RWPE2 (cell line): ENCODE measurements around the gene IL21.

Experiments used
- ATAC-seq: fragments of 200-7000 bp; cut with Tn5 transposase; 3 replicates; pipeline ENCODE4 v1.9.1; 2021; ENCODE audit warnings: low read depth
- DNase-seq: peaks from one replicate; pipeline ENCODE4 v3.0.0-alpha.2; 2020; ENCODE audit warnings: low spot score
- H3K27ac ChIP-seq: fragments of 450-650 bp; 2 replicates; pipeline ENCODE4 v1.5.1; 2017; ENCODE audit warnings: mild to moderate bottlenecking; ENCODE audit not compliant: poor library complexity, severe bottlenecking
- H3K27me3 ChIP-seq: fragments of 250-450 bp; sonication (Bioruptor Pico); 2 replicates; pipeline ENCODE4 v1.5.1; 2021; ENCODE audit warnings: mild to moderate bottlenecking, moderate library complexity; ENCODE audit not compliant: insufficient read depth, poor library complexity, severe bottlenecking
- H3K36me3 ChIP-seq: fragments of 250-450 bp; sonication (Bioruptor Pico); 2 replicates; pipeline ENCODE4 v1.5.1; 2020; ENCODE audit warnings: low read depth, mild to moderate bottlenecking, moderate library complexity
- H3K4me1 ChIP-seq: fragments of 250-450 bp; sonication (Bioruptor Pico); 2 replicates; pipeline ENCODE4 v1.5.1; 2021; ENCODE audit warnings: mild to moderate bottlenecking, moderate library complexity; ENCODE audit not compliant: insufficient read depth, poor library complexity, severe bottlenecking
- H3K4me3 ChIP-seq: fragments of 250-450 bp; sonication (Bioruptor Pico); 2 replicates; pipeline ENCODE4 v1.5.1; 2021; ENCODE audit warnings: mild to moderate bottlenecking, moderate library complexity; ENCODE audit not compliant: severe bottlenecking
- H3K9me3 ChIP-seq: fragments of 250-450 bp; sonication (Bioruptor Pico); 2 replicates; pipeline ENCODE4 v1.5.1; 2021; ENCODE audit warnings: mild to moderate bottlenecking, moderate library complexity; ENCODE audit not compliant: severe bottlenecking
- TF ChIP-seq, protein P1 (sequence below): fragments of 450-650 bp; IDR thresholded peaks from one replicate; pipeline ENCODE4 v1.5.1; 2017; ENCODE audit warnings: mild to moderate bottlenecking, moderate library complexity; ENCODE audit not compliant: poor library complexity, severe bottlenecking

Gene IL21

DNA sequence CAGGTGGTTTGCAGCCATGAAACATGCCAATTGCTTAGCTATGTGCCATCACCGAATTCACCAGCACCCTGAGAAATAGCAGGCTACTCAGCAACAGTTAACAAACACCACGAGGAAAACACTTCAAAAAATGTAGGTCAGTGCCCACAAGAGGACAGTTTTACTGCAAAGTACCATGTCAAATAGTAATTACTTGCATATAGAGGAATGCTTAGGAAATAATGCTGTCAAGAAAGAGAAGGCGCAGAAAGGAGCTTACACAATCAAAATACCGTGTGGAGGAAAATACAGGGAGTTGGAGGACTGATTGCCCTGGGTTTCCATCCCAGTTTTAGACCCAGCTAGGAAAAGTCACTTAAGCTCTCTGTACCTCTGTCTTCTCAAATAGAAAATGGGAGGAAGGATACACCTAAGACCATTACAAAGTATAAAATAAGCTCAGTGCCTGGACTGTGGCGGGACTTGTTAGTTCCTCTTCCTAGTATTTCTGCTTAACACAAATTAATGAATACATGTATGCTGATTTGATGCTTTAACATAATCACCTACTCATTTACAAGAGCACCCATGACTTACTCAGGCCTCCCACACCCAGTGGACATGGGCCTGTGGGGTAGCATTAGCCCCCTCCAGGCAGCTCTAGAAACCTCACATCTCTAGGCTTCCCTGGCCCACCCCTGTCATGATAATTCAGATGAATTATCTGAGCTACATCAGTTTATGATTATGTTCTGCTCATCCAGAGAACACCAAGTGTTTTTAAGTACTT is 44.5 kb upstream of the IL21 start:
- Histone ChIP-seq H3K4me1 (peaks cover 44% of the 10 kb centered on the region), H3K4me3 (no peak overlapping the region), H3K9me3 (no peaks in the 10 kb centered on the region), H3K27me3 (no peaks in the 10 kb centered on the region), H3K36me3 (no peaks in the 10 kb centered on the region), H3K27ac (peak overlapping the region; percentile 81)
- no peak for DNase-seq
- TF ChIP-seq, protein P1, sequence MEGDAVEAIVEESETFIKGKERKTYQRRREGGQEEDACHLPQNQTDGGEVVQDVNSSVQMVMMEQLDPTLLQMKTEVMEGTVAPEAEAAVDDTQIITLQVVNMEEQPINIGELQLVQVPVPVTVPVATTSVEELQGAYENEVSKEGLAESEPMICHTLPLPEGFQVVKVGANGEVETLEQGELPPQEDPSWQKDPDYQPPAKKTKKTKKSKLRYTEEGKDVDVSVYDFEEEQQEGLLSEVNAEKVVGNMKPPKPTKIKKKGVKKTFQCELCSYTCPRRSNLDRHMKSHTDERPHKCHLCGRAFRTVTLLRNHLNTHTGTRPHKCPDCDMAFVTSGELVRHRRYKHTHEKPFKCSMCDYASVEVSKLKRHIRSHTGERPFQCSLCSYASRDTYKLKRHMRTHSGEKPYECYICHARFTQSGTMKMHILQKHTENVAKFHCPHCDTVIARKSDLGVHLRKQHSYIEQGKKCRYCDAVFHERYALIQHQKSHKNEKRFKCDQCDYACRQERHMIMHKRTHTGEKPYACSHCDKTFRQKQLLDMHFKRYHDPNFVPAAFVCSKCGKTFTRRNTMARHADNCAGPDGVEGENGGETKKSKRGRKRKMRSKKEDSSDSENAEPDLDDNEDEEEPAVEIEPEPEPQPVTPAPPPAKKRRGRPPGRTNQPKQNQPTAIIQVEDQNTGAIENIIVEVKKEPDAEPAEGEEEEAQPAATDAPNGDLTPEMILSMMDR, result no peak
- no peak for ATAC-seq

DNA sequence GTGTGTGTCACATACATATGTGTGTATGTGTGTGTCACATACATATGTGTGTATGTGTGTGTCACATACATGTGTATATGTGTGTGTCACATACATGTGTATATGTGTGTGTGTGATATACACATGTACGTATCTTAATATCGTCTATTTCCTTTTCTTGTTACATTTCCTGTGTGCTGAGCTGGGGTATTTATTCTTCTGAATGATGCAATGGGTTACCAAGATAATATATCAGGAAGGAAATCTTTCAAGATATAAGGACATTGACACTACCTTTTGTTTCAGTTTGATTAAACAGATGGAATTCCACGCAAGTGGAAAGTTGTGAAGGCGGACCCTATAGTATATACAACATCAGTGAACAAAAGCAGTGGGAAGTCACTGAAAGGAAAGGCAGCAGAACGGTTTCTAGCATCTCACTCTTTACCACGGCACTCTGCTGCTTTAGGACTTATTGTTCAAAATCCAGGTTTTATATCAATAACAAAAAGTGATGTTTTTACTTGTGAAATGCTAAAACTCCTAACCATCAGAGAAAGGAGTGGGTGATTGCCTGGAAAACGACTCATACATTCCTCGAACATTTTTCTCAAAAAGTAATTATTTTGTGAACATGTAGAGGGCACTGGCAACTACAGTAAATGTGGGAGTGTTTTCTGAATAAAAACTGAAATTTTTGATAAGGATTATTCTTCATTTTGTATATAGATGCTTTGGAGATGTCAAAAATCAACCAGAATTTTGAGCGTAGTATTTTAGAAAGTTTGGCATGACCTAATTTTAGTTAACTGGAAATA is 43.1 kb upstream of the IL21 start:
- H3K27ac ChIP-seq, result no peak overlapping the region
- H3K4me3 ChIP-seq, result no peak overlapping the region
- TF ChIP-seq, protein P1, result no peak
- H3K27me3 ChIP-seq, result no peaks in the 10 kb centered on the region
- ATAC-seq (no peak), DNase-seq (no peak)
- H3K4me1 ChIP-seq, result peaks cover 44% of the 10 kb centered on the region
- H3K9me3 ChIP-seq, result no peaks in the 10 kb centered on the region
- H3K36me3 ChIP-seq, result no peaks in the 10 kb centered on the region

DNA sequence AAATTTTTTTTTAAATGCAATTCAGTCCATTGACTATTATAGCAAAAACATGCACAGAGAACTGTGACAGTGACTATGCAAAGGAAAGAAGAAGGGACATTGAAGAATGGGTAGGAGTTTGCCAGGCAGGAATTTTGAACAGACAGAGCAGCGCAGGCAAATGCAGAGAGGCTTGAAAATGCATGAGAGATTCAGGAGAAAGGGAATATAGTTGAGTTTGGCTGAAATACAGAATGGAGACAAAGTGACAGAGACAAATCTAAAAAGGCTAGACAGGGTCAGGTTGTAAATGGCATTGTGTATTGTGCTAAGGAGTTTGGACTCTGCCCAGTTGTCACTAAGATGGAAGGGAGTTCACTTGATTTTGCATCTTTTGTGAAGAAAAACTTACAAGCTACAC is 42.4 kb upstream of the IL21 start:
- no peaks in the 10 kb centered on the region for H3K36me3 ChIP-seq
- H3K4me3 ChIP-seq, result no peak overlapping the region
- ATAC-seq, result no peak
- no peaks in the 10 kb centered on the region for H3K27me3 ChIP-seq
- TF ChIP-seq, protein P1, result no peak
- H3K9me3 ChIP-seq, result no peaks in the 10 kb centered on the region
- DNase-seq, result no peak
- H3K4me1 ChIP-seq, result peaks cover 39% of the 10 kb centered on the region
- H3K27ac ChIP-seq, result no peak overlapping the region

DNA sequence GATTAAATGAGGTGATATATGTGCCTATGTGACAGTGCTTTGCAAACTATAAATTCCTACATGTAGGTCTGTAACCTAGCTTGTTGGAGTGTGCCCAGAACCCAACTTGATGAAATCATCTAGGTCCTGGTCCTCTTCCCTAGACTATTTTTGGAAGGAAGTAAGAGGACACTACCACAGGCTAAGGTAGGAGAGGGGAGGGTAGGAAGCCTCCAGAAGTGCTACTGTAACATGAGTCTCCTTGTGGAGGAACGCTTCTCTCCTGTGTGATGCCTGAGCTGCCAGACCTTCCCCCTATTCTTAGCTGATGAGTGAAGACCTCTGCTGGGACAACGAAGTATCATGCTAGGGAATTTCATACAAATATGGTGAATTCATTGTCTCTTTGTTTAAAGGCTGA is 41.8 kb upstream of the IL21 start:
- no peak overlapping the region for H3K27ac ChIP-seq
- no peak overlapping the region for H3K4me3 ChIP-seq
- no peaks in the 10 kb centered on the region for H3K27me3 ChIP-seq
- H3K36me3 ChIP-seq, result no peaks in the 10 kb centered on the region
- H3K4me1 ChIP-seq, result peaks cover 33% of the 10 kb centered on the region
- TF ChIP-seq, protein P1, result no peak
- no peak for DNase-seq
- no peaks in the 10 kb centered on the region for H3K9me3 ChIP-seq
- no peak for ATAC-seq
